ENCODE measurements around the gene KLF11.

Gene KLF11

GRCh38 chr2:10063566-10063965 is 20.2 kb downstream of the KLF11 start:
- Histone ChIP-seq H3F3A (ENCODE audit: control insufficient read depth, insufficient read depth) (no peaks in the 10 kb centered on the region), H3K4me1 (ENCODE audit: control insufficient read depth, low read length) (no peaks in the 10 kb centered on the region), H3K27ac (ENCODE audit: low read depth, low read length) (no peak overlapping the region), H3K9me3 (ENCODE audit: control insufficient read depth, insufficient read depth, low read length) (no peaks in the 10 kb centered on the region), H3K4me2 (ENCODE audit: low read length) (no peak overlapping the region), H3K36me3 (ENCODE audit: control insufficient read depth, low read length) (no peaks in the 10 kb centered on the region), H4K20me1 (ENCODE audit: control insufficient read depth, insufficient read depth, low read depth, low read length) (no peaks in the 10 kb centered on the region), H3K79me2 (ENCODE audit: control insufficient read depth, low read length) (no peaks in the 10 kb centered on the region), H3K27me3 (ENCODE audit: control insufficient read depth, low read length) (no peaks in the 10 kb centered on the region), H3K4me3 (ENCODE audit: low read length) (no peak overlapping the region), H3K9me2 (replicated peaks; ENCODE audit: control insufficient read depth, low read length) (no peaks in the 10 kb centered on the region)
- no peak for TF ChIP-seq EZH2phosphoT487 (IDR thresholded peaks at IDR 0.05; ENCODE audit: borderline replicate concordance, low read length)
- TF ChIP-seq, protein P1, sequence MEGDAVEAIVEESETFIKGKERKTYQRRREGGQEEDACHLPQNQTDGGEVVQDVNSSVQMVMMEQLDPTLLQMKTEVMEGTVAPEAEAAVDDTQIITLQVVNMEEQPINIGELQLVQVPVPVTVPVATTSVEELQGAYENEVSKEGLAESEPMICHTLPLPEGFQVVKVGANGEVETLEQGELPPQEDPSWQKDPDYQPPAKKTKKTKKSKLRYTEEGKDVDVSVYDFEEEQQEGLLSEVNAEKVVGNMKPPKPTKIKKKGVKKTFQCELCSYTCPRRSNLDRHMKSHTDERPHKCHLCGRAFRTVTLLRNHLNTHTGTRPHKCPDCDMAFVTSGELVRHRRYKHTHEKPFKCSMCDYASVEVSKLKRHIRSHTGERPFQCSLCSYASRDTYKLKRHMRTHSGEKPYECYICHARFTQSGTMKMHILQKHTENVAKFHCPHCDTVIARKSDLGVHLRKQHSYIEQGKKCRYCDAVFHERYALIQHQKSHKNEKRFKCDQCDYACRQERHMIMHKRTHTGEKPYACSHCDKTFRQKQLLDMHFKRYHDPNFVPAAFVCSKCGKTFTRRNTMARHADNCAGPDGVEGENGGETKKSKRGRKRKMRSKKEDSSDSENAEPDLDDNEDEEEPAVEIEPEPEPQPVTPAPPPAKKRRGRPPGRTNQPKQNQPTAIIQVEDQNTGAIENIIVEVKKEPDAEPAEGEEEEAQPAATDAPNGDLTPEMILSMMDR (IDR thresholded peaks at IDR 0.05; ENCODE audit: low read depth, low read length, poor library complexity, severe bottlenecking) = no peak

DNA sequence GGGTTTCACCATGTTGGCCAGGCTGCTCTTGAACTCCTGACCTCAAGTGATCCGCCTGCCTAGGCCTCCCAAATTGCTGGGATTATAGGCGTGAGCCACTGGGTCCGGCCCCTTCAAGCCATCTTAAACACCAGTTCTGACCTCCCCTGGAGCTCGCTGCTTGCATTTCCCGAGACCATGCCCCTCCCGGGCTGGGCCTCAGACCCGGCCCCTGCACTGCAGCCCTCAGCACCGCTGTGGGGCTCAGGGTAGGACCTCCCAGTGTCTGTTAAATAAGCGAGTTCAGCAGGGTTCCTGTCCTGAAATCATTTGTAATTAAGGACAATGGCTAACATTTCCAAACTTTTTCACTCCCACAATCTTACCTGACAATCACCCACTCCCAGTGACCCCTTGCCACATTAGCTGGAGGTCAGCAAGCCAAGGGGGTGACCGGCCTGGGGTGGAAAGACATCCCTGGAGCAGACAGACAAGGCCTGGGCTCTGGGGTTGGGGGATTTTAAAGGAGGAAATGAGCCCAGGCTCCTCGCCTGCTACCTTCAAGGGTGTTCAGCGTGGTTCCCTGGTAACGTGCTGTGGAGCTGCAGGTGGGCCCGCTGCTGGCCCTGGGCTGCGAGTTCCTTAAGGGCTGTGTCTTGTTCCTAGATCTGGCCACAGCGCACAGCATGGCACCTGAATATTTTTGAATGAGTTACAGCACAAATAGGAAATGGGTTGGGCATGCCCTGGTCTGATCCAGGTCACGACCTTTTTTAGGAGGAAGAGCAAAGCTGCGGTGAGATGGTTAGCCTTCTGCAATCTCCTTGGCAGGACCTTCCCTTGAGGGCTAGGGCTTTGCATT is 21.8 kb downstream of the KLF11 start:
- H3K4me3 ChIP-seq (ENCODE audit: low read length) = no peak overlapping the region
- TF ChIP-seq, protein P1 (IDR thresholded peaks at IDR 0.05; ENCODE audit: low read depth, low read length, poor library complexity, severe bottlenecking) = no peak
- H4K20me1 ChIP-seq (ENCODE audit: control insufficient read depth, insufficient read depth, low read depth, low read length) = no peaks in the 10 kb centered on the region
- no peaks in the 10 kb centered on the region for H3K27me3 ChIP-seq (ENCODE audit: control insufficient read depth, low read length)
- H3K9me3 ChIP-seq (ENCODE audit: control insufficient read depth, insufficient read depth, low read length) = no peaks in the 10 kb centered on the region
- no peaks in the 10 kb centered on the region for H3F3A ChIP-seq (ENCODE audit: control insufficient read depth, insufficient read depth)
- no peaks in the 10 kb centered on the region for H3K4me1 ChIP-seq (ENCODE audit: control insufficient read depth, low read length)
- no peak overlapping the region for H3K4me2 ChIP-seq (ENCODE audit: low read length)
- no peaks in the 10 kb centered on the region for H3K79me2 ChIP-seq (ENCODE audit: control insufficient read depth, low read length)
- H3K9me2 ChIP-seq (replicated peaks; ENCODE audit: control insufficient read depth, low read length) = no peaks in the 10 kb centered on the region
- H3K27ac ChIP-seq (ENCODE audit: low read depth, low read length) = no peak overlapping the region
- H3K36me3 ChIP-seq (ENCODE audit: control insufficient read depth, low read length) = no peaks in the 10 kb centered on the region

DNA sequence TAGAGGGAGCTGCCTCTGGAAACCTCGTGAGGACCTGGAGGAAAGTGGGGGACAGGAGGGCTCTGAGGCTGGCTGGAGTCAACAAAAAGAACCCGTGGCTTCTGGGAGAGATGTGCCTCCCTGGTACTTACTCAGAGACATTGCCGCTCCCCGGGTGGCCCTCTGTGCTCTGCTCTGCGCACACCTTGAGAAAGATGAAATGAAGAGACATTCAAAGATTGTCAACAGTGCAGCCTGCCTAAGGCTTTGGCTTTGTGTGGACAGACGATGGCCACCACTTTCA is 22.4 kb downstream of the KLF11 start:
- TF ChIP-seq EZH2phosphoT487 (IDR thresholded peaks at IDR 0.05; ENCODE audit: borderline replicate concordance, low read length) = no peak
- TF ChIP-seq, protein P1 (IDR thresholded peaks at IDR 0.05; ENCODE audit: low read depth, low read length, poor library complexity, severe bottlenecking) = no peak
- Histone ChIP-seq H3K4me3 (ENCODE audit: low read length) (no peak overlapping the region), H3K36me3 (ENCODE audit: control insufficient read depth, low read length) (no peaks in the 10 kb centered on the region), H3K27me3 (ENCODE audit: control insufficient read depth, low read length) (no peaks in the 10 kb centered on the region), H3K27ac (ENCODE audit: low read depth, low read length) (no peak overlapping the region), H3K79me2 (ENCODE audit: control insufficient read depth, low read length) (no peaks in the 10 kb centered on the region), H3K9me3 (ENCODE audit: control insufficient read depth, insufficient read depth, low read length) (no peaks in the 10 kb centered on the region), H3K9me2 (replicated peaks; ENCODE audit: control insufficient read depth, low read length) (no peaks in the 10 kb centered on the region), H3F3A (ENCODE audit: control insufficient read depth, insufficient read depth) (no peaks in the 10 kb centered on the region), H4K20me1 (ENCODE audit: control insufficient read depth, insufficient read depth, low read depth, low read length) (no peaks in the 10 kb centered on the region), H3K4me1 (ENCODE audit: control insufficient read depth, low read length) (no peaks in the 10 kb centered on the region), H3K4me2 (ENCODE audit: low read length) (no peak overlapping the region)

All from DOHH2 (cell line).